Measurements from ENCODE around the gene SYNE2.

- TF ChIP-seq CTCF (IDR thresholded peaks at IDR 0.05) = no peak
- TF ChIP-seq POLR2AphosphoS5 (IDR thresholded peaks at IDR 0.05) = no peak
- TF ChIP-seq POLR2A (IDR thresholded peaks at IDR 0.05) = no peak
Observed at GRCh38 chr14:63905370-63905769, 52.6 kb downstream of the SYNE2 start.

Data from prostate gland (tissue), 2 donors.